Retinal pigment epithelial cell (primary cell): Measurements from ENCODE around the gene ACBD6.

Experiments
- DNase-seq: peaks from one replicate; pipeline ENCODE4 v3.0.0-alpha.2; 2010; ENCODE audit warnings: low read depth
- H3K4me3 ChIP-seq: 2 replicates; pipeline ENCODE4 v1.5.1; 2011; ENCODE audit warnings: mild to moderate bottlenecking, low read length, control low read depth, moderate library complexity
- CTCF ChIP-seq: conservative IDR thresholded peaks from 2 replicates; pipeline ENCODE4 v1.5.1; 2011; ENCODE audit warnings: low read depth, low read length, control low read depth, inconsistent platforms

Gene ACBD6

GRCh38 chr1:180372728-180373127 is 129.6 kb downstream of the ACBD6 start:
- TF ChIP-seq CTCF, result no peak
- no peak for DNase-seq
- H3K4me3 ChIP-seq, result no peak overlapping the region

GRCh38 chr1:180370597-180370996 is 131.8 kb downstream of the ACBD6 start:
- DNase-seq, result no peak
- TF ChIP-seq CTCF, result no peak
- no peak overlapping the region for H3K4me3 ChIP-seq

GRCh38 chr1:180370188-180370587 is 132.2 kb downstream of the ACBD6 start:
- no peak for DNase-seq
- TF ChIP-seq CTCF, result no peak
- no peak overlapping the region for H3K4me3 ChIP-seq

- no peak for DNase-seq
- no peak overlapping the region for H3K4me3 ChIP-seq
- TF ChIP-seq CTCF, result no peak
Observed at GRCh38 chr1:180369061-180369460, 133.3 kb downstream of the ACBD6 start.

GRCh38 chr1:180366371-180367068 is 135.9 kb downstream of the ACBD6 start:
- DNase-seq, result no peak
- TF ChIP-seq CTCF, result no peak
- no peak overlapping the region for H3K4me3 ChIP-seq

GRCh38 chr1:180365039-180365438 is 137.3 kb downstream of the ACBD6 start:
- H3K4me3 ChIP-seq, result no peak overlapping the region
- no peak for DNase-seq
- TF ChIP-seq CTCF, result peak; percentile 24

- no peak for TF ChIP-seq CTCF
- no peak overlapping the region for H3K4me3 ChIP-seq
- DNase-seq, result no peak
Observed at GRCh38 chr1:180363246-180363995, 139.0 kb downstream of the ACBD6 start.
